K562 (cell line): ENCODE results near the gene NTRK2.

ENCODE experiments used
- NR2F6 ChIP-seq: fragments of 450-650 bp; formaldehyde crosslinking; IDR thresholded peaks from 2 replicates; pipeline ENCODE4 v1.4.0; 2020; ENCODE audit warnings: mild to moderate bottlenecking
- TCF7L2 ChIP-seq: fragments of 150-350 bp; IDR thresholded peaks from 2 replicates; pipeline ENCODE4 v1.6.1; 2016; ENCODE audit warnings: low read depth, mild to moderate bottlenecking, low read length, moderate library complexity
- ZNF24 ChIP-seq: fragments of 450-650 bp; IDR thresholded peaks from 2 replicates; pipeline ENCODE4 v1.6.1; 2016
- TF ChIP-seq, protein P1 (sequence below): sonication (generic); formaldehyde crosslinking; IDR thresholded peaks from 2 replicates; pipeline ENCODE4 v1.8.0; 2022; ENCODE audit warnings: missing genetic modification reagents, mild to moderate bottlenecking, borderline replicate concordance
- TF ChIP-seq, protein P2 (sequence below), 2 experiments: fragments of 450-650 bp; formaldehyde crosslinking in 1 of 2; IDR thresholded peaks; 2 replicates each; pipeline versions ENCODE4 v1.4.0 to v1.6.1; 2014 to 2020; ENCODE audit warnings: mild to moderate bottlenecking in 2 of 2, borderline replicate concordance in 1 of 2, low read depth in 1 of 2
- TF ChIP-seq, protein P3 (sequence below): sonication (generic); formaldehyde crosslinking; IDR thresholded peaks from 2 replicates; pipeline ENCODE4 v1.5.0; 2020; ENCODE audit warnings: missing genetic modification reagents
- TF ChIP-seq, protein P4 (sequence below): fragments of 450-650 bp; conservative IDR thresholded peaks from 2 replicates; pipeline ENCODE4 v1.6.1; 2016; ENCODE audit warnings: missing genetic modification characterization, low read depth, mild to moderate bottlenecking, missing compliant biosample characterization, moderate library complexity
- TF ChIP-seq, protein P5 (sequence below), 3 experiments: IDR thresholded peaks in 2 of 3; conservative IDR thresholded peaks in 1 of 3; 2 replicates each; pipeline ENCODE4 v1.5.1; 2011 to 2012; ENCODE audit warnings: low read length in 3 of 3, mild to moderate bottlenecking in 3 of 3, control low read depth in 2 of 3, improper control_type of control experiment in 1 of 3, inconsistent platforms in 1 of 3, low read depth in 1 of 3, mixed read lengths in 1 of 3, moderate library complexity in 1 of 3; ENCODE audit not compliant: insufficient read depth in 2 of 3

DNA sequence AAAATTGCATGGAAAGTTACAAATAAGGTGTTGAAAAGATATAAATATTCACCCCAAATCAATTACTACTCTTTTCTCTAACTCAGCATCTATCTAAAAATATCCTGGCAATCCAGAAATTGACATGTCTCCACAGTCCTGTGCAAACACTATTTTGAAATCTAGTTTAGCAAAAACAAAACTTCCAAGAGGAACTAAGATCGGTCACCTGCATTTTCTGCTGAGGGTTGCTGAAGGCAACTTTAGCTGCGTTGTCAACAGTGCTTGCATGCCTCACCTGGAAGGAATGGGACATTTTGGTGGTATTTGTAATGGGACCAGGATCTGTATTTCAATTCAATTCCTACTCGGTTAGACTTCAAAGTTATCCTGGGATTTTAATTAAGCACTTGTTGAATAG lies 398.3 kb downstream of the NTRK2 start:
- TF ChIP-seq, protein P1, sequence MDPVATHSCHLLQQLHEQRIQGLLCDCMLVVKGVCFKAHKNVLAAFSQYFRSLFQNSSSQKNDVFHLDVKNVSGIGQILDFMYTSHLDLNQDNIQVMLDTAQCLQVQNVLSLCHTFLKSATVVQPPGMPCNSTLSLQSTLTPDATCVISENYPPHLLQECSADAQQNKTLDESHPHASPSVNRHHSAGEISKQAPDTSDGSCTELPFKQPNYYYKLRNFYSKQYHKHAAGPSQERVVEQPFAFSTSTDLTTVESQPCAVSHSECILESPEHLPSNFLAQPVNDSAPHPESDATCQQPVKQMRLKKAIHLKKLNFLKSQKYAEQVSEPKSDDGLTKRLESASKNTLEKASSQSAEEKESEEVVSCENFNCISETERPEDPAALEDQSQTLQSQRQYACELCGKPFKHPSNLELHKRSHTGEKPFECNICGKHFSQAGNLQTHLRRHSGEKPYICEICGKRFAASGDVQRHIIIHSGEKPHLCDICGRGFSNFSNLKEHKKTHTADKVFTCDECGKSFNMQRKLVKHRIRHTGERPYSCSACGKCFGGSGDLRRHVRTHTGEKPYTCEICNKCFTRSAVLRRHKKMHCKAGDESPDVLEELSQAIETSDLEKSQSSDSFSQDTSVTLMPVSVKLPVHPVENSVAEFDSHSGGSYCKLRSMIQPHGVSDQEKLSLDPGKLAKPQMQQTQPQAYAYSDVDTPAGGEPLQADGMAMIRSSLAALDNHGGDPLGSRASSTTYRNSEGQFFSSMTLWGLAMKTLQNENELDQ (CRISPR knock-in tag): no peak
- TF ChIP-seq NR2F6 (CRISPR knock-in tag) (no peak), TCF7L2 (no peak), ZNF24 (no peak)
- TF ChIP-seq, protein P2, sequence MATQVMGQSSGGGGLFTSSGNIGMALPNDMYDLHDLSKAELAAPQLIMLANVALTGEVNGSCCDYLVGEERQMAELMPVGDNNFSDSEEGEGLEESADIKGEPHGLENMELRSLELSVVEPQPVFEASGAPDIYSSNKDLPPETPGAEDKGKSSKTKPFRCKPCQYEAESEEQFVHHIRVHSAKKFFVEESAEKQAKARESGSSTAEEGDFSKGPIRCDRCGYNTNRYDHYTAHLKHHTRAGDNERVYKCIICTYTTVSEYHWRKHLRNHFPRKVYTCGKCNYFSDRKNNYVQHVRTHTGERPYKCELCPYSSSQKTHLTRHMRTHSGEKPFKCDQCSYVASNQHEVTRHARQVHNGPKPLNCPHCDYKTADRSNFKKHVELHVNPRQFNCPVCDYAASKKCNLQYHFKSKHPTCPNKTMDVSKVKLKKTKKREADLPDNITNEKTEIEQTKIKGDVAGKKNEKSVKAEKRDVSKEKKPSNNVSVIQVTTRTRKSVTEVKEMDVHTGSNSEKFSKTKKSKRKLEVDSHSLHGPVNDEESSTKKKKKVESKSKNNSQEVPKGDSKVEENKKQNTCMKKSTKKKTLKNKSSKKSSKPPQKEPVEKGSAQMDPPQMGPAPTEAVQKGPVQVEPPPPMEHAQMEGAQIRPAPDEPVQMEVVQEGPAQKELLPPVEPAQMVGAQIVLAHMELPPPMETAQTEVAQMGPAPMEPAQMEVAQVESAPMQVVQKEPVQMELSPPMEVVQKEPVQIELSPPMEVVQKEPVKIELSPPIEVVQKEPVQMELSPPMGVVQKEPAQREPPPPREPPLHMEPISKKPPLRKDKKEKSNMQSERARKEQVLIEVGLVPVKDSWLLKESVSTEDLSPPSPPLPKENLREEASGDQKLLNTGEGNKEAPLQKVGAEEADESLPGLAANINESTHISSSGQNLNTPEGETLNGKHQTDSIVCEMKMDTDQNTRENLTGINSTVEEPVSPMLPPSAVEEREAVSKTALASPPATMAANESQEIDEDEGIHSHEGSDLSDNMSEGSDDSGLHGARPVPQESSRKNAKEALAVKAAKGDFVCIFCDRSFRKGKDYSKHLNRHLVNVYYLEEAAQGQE (IDR thresholded peaks at IDR 0.05; ENCODE audit: borderline replicate concordance): no peak
- TF ChIP-seq, protein P2 (CRISPR knock-in tag; IDR thresholded peaks at IDR 0.05; ENCODE audit: low read depth): no peak
- TF ChIP-seq, protein P3, sequence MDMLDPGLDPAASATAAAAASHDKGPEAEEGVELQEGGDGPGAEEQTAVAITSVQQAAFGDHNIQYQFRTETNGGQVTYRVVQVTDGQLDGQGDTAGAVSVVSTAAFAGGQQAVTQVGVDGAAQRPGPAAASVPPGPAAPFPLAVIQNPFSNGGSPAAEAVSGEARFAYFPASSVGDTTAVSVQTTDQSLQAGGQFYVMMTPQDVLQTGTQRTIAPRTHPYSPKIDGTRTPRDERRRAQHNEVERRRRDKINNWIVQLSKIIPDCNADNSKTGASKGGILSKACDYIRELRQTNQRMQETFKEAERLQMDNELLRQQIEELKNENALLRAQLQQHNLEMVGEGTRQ: no peak
- TF ChIP-seq, protein P4, sequence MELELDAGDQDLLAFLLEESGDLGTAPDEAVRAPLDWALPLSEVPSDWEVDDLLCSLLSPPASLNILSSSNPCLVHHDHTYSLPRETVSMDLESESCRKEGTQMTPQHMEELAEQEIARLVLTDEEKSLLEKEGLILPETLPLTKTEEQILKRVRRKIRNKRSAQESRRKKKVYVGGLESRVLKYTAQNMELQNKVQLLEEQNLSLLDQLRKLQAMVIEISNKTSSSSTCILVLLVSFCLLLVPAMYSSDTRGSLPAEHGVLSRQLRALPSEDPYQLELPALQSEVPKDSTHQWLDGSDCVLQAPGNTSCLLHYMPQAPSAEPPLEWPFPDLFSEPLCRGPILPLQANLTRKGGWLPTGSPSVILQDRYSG (tag): no peak
- TF ChIP-seq, protein P5, sequence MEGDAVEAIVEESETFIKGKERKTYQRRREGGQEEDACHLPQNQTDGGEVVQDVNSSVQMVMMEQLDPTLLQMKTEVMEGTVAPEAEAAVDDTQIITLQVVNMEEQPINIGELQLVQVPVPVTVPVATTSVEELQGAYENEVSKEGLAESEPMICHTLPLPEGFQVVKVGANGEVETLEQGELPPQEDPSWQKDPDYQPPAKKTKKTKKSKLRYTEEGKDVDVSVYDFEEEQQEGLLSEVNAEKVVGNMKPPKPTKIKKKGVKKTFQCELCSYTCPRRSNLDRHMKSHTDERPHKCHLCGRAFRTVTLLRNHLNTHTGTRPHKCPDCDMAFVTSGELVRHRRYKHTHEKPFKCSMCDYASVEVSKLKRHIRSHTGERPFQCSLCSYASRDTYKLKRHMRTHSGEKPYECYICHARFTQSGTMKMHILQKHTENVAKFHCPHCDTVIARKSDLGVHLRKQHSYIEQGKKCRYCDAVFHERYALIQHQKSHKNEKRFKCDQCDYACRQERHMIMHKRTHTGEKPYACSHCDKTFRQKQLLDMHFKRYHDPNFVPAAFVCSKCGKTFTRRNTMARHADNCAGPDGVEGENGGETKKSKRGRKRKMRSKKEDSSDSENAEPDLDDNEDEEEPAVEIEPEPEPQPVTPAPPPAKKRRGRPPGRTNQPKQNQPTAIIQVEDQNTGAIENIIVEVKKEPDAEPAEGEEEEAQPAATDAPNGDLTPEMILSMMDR (IDR thresholded peaks at IDR 0.05 in 2 of 3, conservative IDR thresholded peaks at IDR 0.05 in 1 of 3; ENCODE audit: insufficient read depth in 2 of 3, low read depth in 1 of 3, low read length in 3 of 3): no peak
